AG20443 (cell line): ENCODE measurements around the gene COL4A1.
A peak's percentile ranks its signal among the peaks of the same experiment; 100 is the strongest.

Source experiments
- DNase-seq: peaks from one replicate; pipeline ENCODE4 v3.0.0; 2012; ENCODE audit warnings: low spot score, mixed read lengths

COL4A1 gene

GRCh38 chr13:110257408-110257807 lies 49.5 kb downstream of the COL4A1 start:
- DNase-seq, result no peak

GRCh38 chr13:110256126-110256905 lies 50.6 kb downstream of the COL4A1 start:
- DNase-seq, result no peak

- DNase-seq, result no peak
Measured at GRCh38 chr13:110254751-110255553, 52.0 kb downstream of the COL4A1 start.

- DNase-seq, result no peak
Measured at GRCh38 chr13:110254151-110254679, 52.7 kb downstream of the COL4A1 start.

- DNase-seq, result no peak
Measured at GRCh38 chr13:110251193-110251819, 55.7 kb downstream of the COL4A1 start.

GRCh38 chr13:110250258-110250891 lies 56.6 kb downstream of the COL4A1 start:
- DNase-seq, result peak; percentile 61

GRCh38 chr13:110249326-110249725 lies 57.6 kb downstream of the COL4A1 start:
- DNase-seq, result no peak

- no peak for DNase-seq
Measured at GRCh38 chr13:110248449-110249143, 58.4 kb downstream of the COL4A1 start.

- DNase-seq, result no peak
Measured at GRCh38 chr13:110246530-110246929, 60.4 kb downstream of the COL4A1 start.

- no peak for DNase-seq
Measured at GRCh38 chr13:110245416-110245899, 61.5 kb downstream of the COL4A1 start.

- DNase-seq, result no peak
Measured at GRCh38 chr13:110244976-110245375, 62.0 kb downstream of the COL4A1 start.

- peak; percentile 57 for DNase-seq
Measured at GRCh38 chr13:110244071-110244830, 62.7 kb downstream of the COL4A1 start.

GRCh38 chr13:110242615-110243014 lies 64.3 kb downstream of the COL4A1 start:
- no peak for DNase-seq

GRCh38 chr13:110240943-110241342 lies 66.0 kb downstream of the COL4A1 start:
- no peak for DNase-seq

- no peak for DNase-seq
Measured at GRCh38 chr13:110240352-110240751, 66.6 kb downstream of the COL4A1 start.

- no peak for DNase-seq
Measured at GRCh38 chr13:110239280-110240125, 67.5 kb downstream of the COL4A1 start.

- DNase-seq, result peak; percentile 43
Measured at GRCh38 chr13:110238818-110239195, 68.2 kb downstream of the COL4A1 start.

GRCh38 chr13:110237875-110238817 lies 68.8 kb downstream of the COL4A1 start:
- no peak for DNase-seq
